Gastroesophageal sphincter (tissue), 4 donors: ENCODE results near the gene TRIM13. TPM values are rescaled to one million over a fixed set of nuclear protein-coding genes. Genes with fewer than 3 reads are reported as not detected.
A peak's percentile ranks its signal among the peaks of the same experiment; 100 is the strongest.

Experiments used
- ATAC-seq: fragments of 150-250 bp; one replicate; pipeline ENCODE4 v1.9.1; 2016; ENCODE audit warnings: mild to moderate bottlenecking, moderate library complexity
- H3K27ac ChIP-seq, 4 donors: fragments of 200-600 bp; sonication (generic) in 3 of 4; 1 replicate in 3 of 4; 2 replicates in 1 of 4; pipeline ENCODE4 v1.5.1; 2016 to 2019
- H3K27me3 ChIP-seq: fragments of 200-600 bp; sonication (generic); one replicate; pipeline ENCODE4 v1.5.1; 2019
- H3K36me3 ChIP-seq, 2 donors: fragments of 200-600 bp; sonication (generic); one replicate each; pipeline ENCODE4 v1.5.1; 2019; ENCODE audit warnings: control low read depth in 1 of 2
- H3K4me1 ChIP-seq, 3 donors: fragments of 200-600 bp; sonication (generic); 1 replicate in 2 of 3; 2 replicates in 1 of 3; pipeline ENCODE4 v1.5.1; 2016 to 2019; ENCODE audit warnings: control low read depth in 2 of 3
- H3K4me3 ChIP-seq, 2 donors: fragments of 200-600 bp; sonication (generic); one replicate each; pipeline ENCODE4 v1.5.1; 2019; ENCODE audit warnings: mild to moderate bottlenecking in 1 of 2, moderate library complexity in 1 of 2
- H3K9me3 ChIP-seq, 3 donors: fragments of 200-600 bp; sonication (generic); one replicate each; pipeline ENCODE4 v1.5.1; 2017 to 2019; ENCODE audit warnings: control low read depth in 2 of 3
- CTCF ChIP-seq, 4 experiments: fragments of 200-600 bp in 2 of 4; fragments of 450-650 bp in 2 of 4; sonication (generic) in 1 of 4; IDR thresholded peaks; one replicate each; pipeline ENCODE4 v1.5.1; 2017 to 2019; ENCODE audit warnings: antibody characterized with exemption in 4 of 4, mild to moderate bottlenecking in 2 of 4, moderate library complexity in 2 of 4
- EP300 ChIP-seq: sonication (generic); formaldehyde crosslinking; IDR thresholded peaks from one replicate; pipeline ENCODE4 v1.6.1; 2017; ENCODE audit warnings: antibody characterized with exemption, mild to moderate bottlenecking
- POLR2A ChIP-seq, 2 donors: fragments of 450-650 bp; IDR thresholded peaks; one replicate each; pipeline ENCODE4 v1.6.1; 2017; ENCODE audit warnings: antibody characterized with exemption in 2 of 2, mild to moderate bottlenecking in 2 of 2, moderate library complexity in 1 of 2
- POLR2AphosphoS5 ChIP-seq: sonication (generic); formaldehyde crosslinking; IDR thresholded peaks from one replicate; pipeline ENCODE4 v1.6.1; 2017; ENCODE audit warnings: antibody characterized with exemption
- whole genome bisulfite sequencing, 2 donors: methylation state at CpG; one replicate each; pipeline ENCODE4 v1.1.5; 2018; ENCODE audit warnings: low coverage in 1 of 2; 5-methylcytosine and 5-hydroxymethylcytosine counted together
- total RNA-seq, 4 donors: library from RNA; depleted of rRNA; stranded (reverse); fragments of >200 nt; gene quantifications; one replicate each; pipeline ENCODE4 v1.1.0, GENCODE V29; 2016

The TRIM13 gene
- total RNA-seq, 4 donors from 2014 or later = 25.4 to 45.8 (median 37.5) TPM

DNA sequence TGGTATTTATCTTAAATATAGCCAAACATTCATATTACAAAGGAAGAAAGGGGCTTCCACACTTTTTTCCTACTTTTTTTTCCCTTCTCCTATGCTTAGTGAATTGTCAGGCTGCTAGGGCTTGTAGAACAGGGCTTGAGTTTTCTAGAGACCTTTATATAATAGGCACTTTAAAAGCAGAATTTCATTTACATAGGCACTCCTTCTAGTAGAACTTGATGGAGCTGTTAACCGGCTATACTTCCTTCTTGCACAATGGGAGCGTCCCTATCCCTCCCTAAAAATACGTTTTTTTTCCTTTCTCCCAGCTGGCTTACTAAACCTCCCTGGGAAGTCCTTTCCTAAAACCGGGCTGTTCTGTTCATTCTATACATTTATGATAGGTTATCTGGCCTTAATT, 1.1 kb downstream of the TRIM13 start:
- TF ChIP-seq POLR2A (IDR thresholded peaks at IDR 0.05) (no peak), CTCF (IDR thresholded peaks at IDR 0.05) (no peak), POLR2AphosphoS5 (no peak), EP300 (no peak)
- Histone ChIP-seq H3K27me3 (no peaks in the 10 kb centered on the region), H3K4me1 (peaks cover 0 to 62% (median 28%) of the 10 kb centered on the region in 3 donors), H3K9me3 (no peaks in the 10 kb centered on the region), H3K36me3 (peaks cover 0 to 14% of the 10 kb centered on the region in 2 donors), H3K27ac (peak overlapping the region; percentile 96 to 100 (median 98)), H3K4me3 (peak overlapping the region; percentile 81 to 85)
- 0 to 12% methylated on average over 4 of the region's 4 CpGs for whole genome bisulfite sequencing, 2 donors
- no peak for ATAC-seq

GRCh38 chr13:49998714-49999624, 2.1 kb downstream of the TRIM13 start:
- ATAC-seq = no peak
- peak overlapping the region; percentile 81 to 85 for H3K4me3 ChIP-seq

DNA sequence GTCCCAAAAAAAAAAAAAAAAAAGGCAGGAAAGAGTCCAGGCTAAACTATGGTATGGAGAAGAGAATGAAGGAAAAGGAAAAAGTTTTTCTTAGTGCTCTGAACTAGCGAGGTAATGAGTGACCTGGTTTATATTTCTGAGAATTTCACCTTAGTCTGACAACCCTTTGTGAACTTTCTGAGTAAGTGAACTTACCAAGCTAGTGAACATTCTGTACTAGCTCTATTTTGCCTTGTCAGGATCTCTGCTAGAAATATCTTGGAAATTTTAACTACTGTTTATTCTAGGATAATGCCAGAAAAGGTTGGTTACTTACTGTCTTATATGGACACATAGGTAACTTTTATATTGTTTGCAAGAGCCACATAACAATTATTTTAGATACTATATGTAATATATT, 4.4 kb downstream of the TRIM13 start:
- peak overlapping the region in 1 of 2 donors; percentile 21 for H3K4me3 ChIP-seq
- H3K4me1 ChIP-seq = peaks cover 0 to 84% (median 33%) of the 10 kb centered on the region in 3 donors
- H3K9me3 ChIP-seq = no peaks in the 10 kb centered on the region
- peaks cover 0 to 21% of the 10 kb centered on the region in 2 donors for H3K36me3 ChIP-seq
- TF ChIP-seq POLR2AphosphoS5 (peak; percentile 70), CTCF (IDR thresholded peaks at IDR 0.05) (no peak)
- H3K27me3 ChIP-seq = no peaks in the 10 kb centered on the region
- 14 to 33% methylated on average over 1 of the region's 1 CpG for WGBS, 2 donors
- no peak for ATAC-seq
- H3K27ac ChIP-seq = peak overlapping the region; percentile 75 to 100 (median 86)

More at GRCh38 chr13:49998714-49999624, 2.1 kb downstream of the TRIM13 start:
- Histone ChIP-seq H3K4me1 (peaks cover 0 to 71% (median 30%) of the 10 kb centered on the region in 3 donors), H3K9me3 (no peaks in the 10 kb centered on the region), H3K36me3 (peaks cover 0 to 14% of the 10 kb centered on the region in 2 donors), H3K27ac (peak overlapping the region; percentile 96 to 100 (median 98)), H3K27me3 (no peaks in the 10 kb centered on the region)
- TF ChIP-seq EP300 (no peak), CTCF (IDR thresholded peaks at IDR 0.05) (no peak), POLR2AphosphoS5 (no peak), POLR2A (IDR thresholded peaks at IDR 0.05) (no peak)
- 68 to 74% methylated on average over 11 to 12 of the region's 22 CpGs for WGBS, 2 donors

DNA sequence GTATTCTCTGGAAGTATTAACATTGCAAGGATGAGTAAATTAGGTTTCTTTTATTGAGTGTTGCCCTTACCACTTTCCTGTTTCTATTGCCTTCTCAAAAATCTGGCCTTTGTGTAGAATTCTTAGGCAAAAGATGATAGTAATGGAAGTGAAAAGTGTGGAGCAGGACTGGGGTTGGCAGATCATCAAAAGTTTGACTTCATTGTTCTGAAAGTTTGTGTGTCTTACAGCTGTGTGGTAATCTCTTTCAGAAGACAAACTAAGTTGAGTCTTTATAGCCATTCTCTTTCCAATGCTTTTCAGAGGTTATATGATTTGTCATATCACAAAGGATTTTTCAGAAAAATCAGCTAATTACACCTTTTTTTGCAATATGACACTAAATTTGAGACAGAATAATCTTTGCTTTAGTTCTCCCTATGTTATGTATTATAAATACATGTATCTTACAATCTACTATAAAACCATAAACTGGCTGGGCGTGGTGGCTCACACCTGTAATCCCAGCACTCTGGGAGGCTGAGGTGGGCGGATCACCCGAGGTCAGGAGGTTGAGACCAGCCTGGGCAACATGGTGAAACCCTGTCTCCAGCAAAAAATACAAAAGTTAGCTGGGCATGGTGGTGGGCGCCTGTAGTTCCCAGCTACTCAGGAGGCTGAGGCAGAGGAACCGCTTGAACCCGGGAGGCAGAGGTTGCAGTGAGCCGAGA, 9.7 kb downstream of the TRIM13 start:
- no peak for ATAC-seq
- 98 to 100% methylated on average over 2 to 7 of the region's 7 CpGs for WGBS, 2 donors
- H3K27ac ChIP-seq = peak overlapping the region in 3 of 4 donors; percentile 18 to 50 (median 42)

More for the DNA sequence above, 9.7 kb downstream of the TRIM13 start:
- TF ChIP-seq CTCF (IDR thresholded peaks at IDR 0.05) = no peak
- TF ChIP-seq EP300 = no peak
- no peak for TF ChIP-seq POLR2A (IDR thresholded peaks at IDR 0.05)
- TF ChIP-seq POLR2AphosphoS5 = no peak
- Histone ChIP-seq H3K4me1 (peaks cover 0 to 81% (median 12%) of the 10 kb centered on the region in 3 donors), H3K4me3 (no peak overlapping the region), H3K27me3 (no peaks in the 10 kb centered on the region), H3K9me3 (no peaks in the 10 kb centered on the region), H3K36me3 (peaks cover 0 to 35% of the 10 kb centered on the region in 2 donors)
